ENCODE data around the gene PLPPR2.

The PLPPR2 gene

GRCh38 chr19:11365557-11366117, 10.4 kb downstream of the PLPPR2 start:
- Mint-ChIP-seq H3K4me1 (peaks cover 13% of the 10 kb centered on the region), H3K36me3 (ENCODE audit: low read depth) (no peaks in the 10 kb centered on the region), H3K4me3 (no peak overlapping the region), H3K27ac (no peak overlapping the region), H3K9me3 (no peaks in the 10 kb centered on the region), H3K27me3 (ENCODE audit: low read depth, poor library complexity) (peaks cover 16% of the 10 kb centered on the region)
- TF ChIP-seq CTCF (IDR thresholded peaks at IDR 0.05), result no peak
- no peak for DNase-seq

DNA sequence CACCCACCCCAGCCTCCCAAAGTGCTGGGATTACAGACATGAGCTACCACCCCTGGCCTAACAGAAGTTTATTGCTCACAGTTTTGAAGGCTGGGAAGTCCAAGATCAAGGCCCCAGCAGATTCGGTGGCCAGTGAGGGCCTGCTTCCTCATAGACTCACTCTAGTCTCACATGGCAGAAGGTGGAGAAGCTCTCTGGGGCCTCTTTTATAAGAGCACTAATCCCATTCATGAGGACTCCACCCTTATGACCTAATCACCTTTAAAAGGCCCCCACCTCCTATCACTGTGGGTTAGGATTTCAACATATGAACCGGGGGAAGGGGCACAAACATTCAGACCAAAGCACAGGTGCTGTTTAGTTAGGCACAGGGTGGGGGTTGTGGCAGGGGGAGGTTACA, 12.3 kb downstream of the PLPPR2 start:
- H3K27me3 Mint-ChIP-seq (ENCODE audit: low read depth, poor library complexity), result peaks cover 5% of the 10 kb centered on the region
- H3K9me3 Mint-ChIP-seq, result no peaks in the 10 kb centered on the region
- no peak for DNase-seq
- no peaks in the 10 kb centered on the region for H3K4me1 Mint-ChIP-seq
- TF ChIP-seq CTCF (IDR thresholded peaks at IDR 0.05), result no peak
- H3K27ac Mint-ChIP-seq, result no peak overlapping the region
- H3K36me3 Mint-ChIP-seq (ENCODE audit: low read depth), result no peaks in the 10 kb centered on the region
- H3K4me3 Mint-ChIP-seq, result no peak overlapping the region

GRCh38 chr19:11370744-11371143, 15.5 kb downstream of the PLPPR2 start:
- Mint-ChIP-seq H3K27ac (no peak overlapping the region), H3K9me3 (no peaks in the 10 kb centered on the region), H3K27me3 (ENCODE audit: low read depth, poor library complexity) (peaks cover 4% of the 10 kb centered on the region), H3K36me3 (ENCODE audit: low read depth) (no peaks in the 10 kb centered on the region), H3K4me1 (no peaks in the 10 kb centered on the region), H3K4me3 (no peak overlapping the region)
- no peak for TF ChIP-seq CTCF (IDR thresholded peaks at IDR 0.05)
- no peak for DNase-seq

- Mint-ChIP-seq H3K36me3 (ENCODE audit: low read depth) (peaks cover 5% of the 10 kb centered on the region), H3K27me3 (ENCODE audit: low read depth, poor library complexity) (peaks cover 4% of the 10 kb centered on the region), H3K9me3 (no peaks in the 10 kb centered on the region), H3K27ac (no peak overlapping the region), H3K4me3 (no peak overlapping the region), H3K4me1 (peaks cover 9% of the 10 kb centered on the region)
- DNase-seq, result peak; percentile 64
- TF ChIP-seq CTCF (IDR thresholded peaks at IDR 0.05), result no peak
These were observed 18.1 kb downstream of the PLPPR2 start for GRCh38 chr19:11373166-11373884.

- H3K4me3 Mint-ChIP-seq, result no peak overlapping the region
- no peak for DNase-seq
- TF ChIP-seq CTCF (IDR thresholded peaks at IDR 0.05), result no peak
- no peaks in the 10 kb centered on the region for H3K9me3 Mint-ChIP-seq
- peaks cover 4% of the 10 kb centered on the region for H3K27me3 Mint-ChIP-seq (ENCODE audit: low read depth, poor library complexity)
- H3K36me3 Mint-ChIP-seq (ENCODE audit: low read depth), result peaks cover 5% of the 10 kb centered on the region
- H3K4me1 Mint-ChIP-seq, result peaks cover 13% of the 10 kb centered on the region
- H3K27ac Mint-ChIP-seq, result no peak overlapping the region
These were observed 18.7 kb downstream of the PLPPR2 start for GRCh38 chr19:11373885-11374432.
